Raji (cell line): ENCODE results near the gene PPM1N.

Experiments
- POLR2A ChIP-seq: IDR thresholded peaks from 2 replicates; pipeline ENCODE4 v1.6.1; 2011; ENCODE audit warnings: low read depth, low read length, control low read depth; ENCODE audit not compliant: insufficient read depth

Gene PPM1N

GRCh38 chr19:45523642-45524256 is 25.5 kb downstream of the PPM1N start:
- no peak for TF ChIP-seq POLR2A

- TF ChIP-seq POLR2A: no peak
Observed at GRCh38 chr19:45524575-45525129, 26.4 kb downstream of the PPM1N start.

- TF ChIP-seq POLR2A: no peak
Observed at GRCh38 chr19:45526143-45526542, 27.9 kb downstream of the PPM1N start.

GRCh38 chr19:45526971-45527370 is 28.7 kb downstream of the PPM1N start:
- no peak for TF ChIP-seq POLR2A

GRCh38 chr19:45527731-45528130 is 29.5 kb downstream of the PPM1N start:
- TF ChIP-seq POLR2A: no peak

GRCh38 chr19:45528149-45528743 is 30.0 kb downstream of the PPM1N start:
- no peak for TF ChIP-seq POLR2A

- no peak for TF ChIP-seq POLR2A
Observed at GRCh38 chr19:45528744-45529419, 30.6 kb downstream of the PPM1N start.

GRCh38 chr19:45529420-45529785 is 31.2 kb downstream of the PPM1N start:
- no peak for TF ChIP-seq POLR2A

GRCh38 chr19:45531349-45531748 is 33.1 kb downstream of the PPM1N start:
- TF ChIP-seq POLR2A: no peak

- TF ChIP-seq POLR2A: no peak
Observed at GRCh38 chr19:45539459-45539858, 41.2 kb downstream of the PPM1N start.

- no peak for TF ChIP-seq POLR2A
Observed at GRCh38 chr19:45542234-45542668, 44.0 kb downstream of the PPM1N start.

- TF ChIP-seq POLR2A: no peak
Observed at GRCh38 chr19:45547211-45547770, 49.0 kb downstream of the PPM1N start.

GRCh38 chr19:45547965-45548609 is 49.8 kb downstream of the PPM1N start:
- TF ChIP-seq POLR2A: no peak
